Neutrophil (primary cell): Measurements from ENCODE around the gene RGS9BP.

ENCODE experiments used
- H3K27ac ChIP-seq: fragments of 200-600 bp; sonication (generic); 2 replicates; pipeline ENCODE4 v1.5.1; 2016; ENCODE audit warnings: mild to moderate bottlenecking, moderate library complexity
- H3K27me3 ChIP-seq: fragments of 200-600 bp; sonication (generic); 2 replicates; pipeline ENCODE4 v1.6.0; 2016; ENCODE audit warnings: mild to moderate bottlenecking
- H3K36me3 ChIP-seq: fragments of 200-600 bp; sonication (generic); 2 replicates; pipeline ENCODE4 v1.5.1; 2017
- H3K4me1 ChIP-seq, 2 experiments: fragments of 200-600 bp in 1 of 2; sonication (generic) in 1 of 2; 1 replicate in 1 of 2; 2 replicates in 1 of 2; pipeline versions ENCODE4 v1.5.1 to v1.6.1; 2013 to 2016; ENCODE audit warnings: low read depth in 1 of 2, low read length in 1 of 2, mild to moderate bottlenecking in 1 of 2, moderate library complexity in 1 of 2; ENCODE audit not compliant: control insufficient read depth in 1 of 2, insufficient read depth in 1 of 2
- H3K4me3 ChIP-seq, 2 experiments: fragments of 200-600 bp in 1 of 2; sonication (generic) in 1 of 2; 1 replicate in 1 of 2; 2 replicates in 1 of 2; pipeline ENCODE4 v1.5.1; 2013 to 2016; ENCODE audit warnings: low read depth in 1 of 2, low read length in 1 of 2, mild to moderate bottlenecking in 1 of 2, moderate library complexity in 1 of 2
- H3K9me3 ChIP-seq: fragments of 200-600 bp; sonication (generic); 2 replicates; pipeline ENCODE4 v1.5.1; 2016
- TF ChIP-seq, protein P1 (sequence below): fragments of 200-600 bp; sonication (generic); IDR thresholded peaks from 2 replicates; pipeline ENCODE4 v1.5.1; 2016; ENCODE audit warnings: antibody characterized with exemption

Gene RGS9BP

GRCh38 chr19:32686847-32687475, 11.3 kb downstream of the RGS9BP start:
- Histone ChIP-seq H3K9me3 (no peaks in the 10 kb centered on the region), H3K36me3 (peaks cover 11% of the 10 kb centered on the region), H3K27ac (no peak overlapping the region), H3K4me3 (no peak overlapping the region), H3K27me3 (no peaks in the 10 kb centered on the region), H3K4me1 (peaks cover 8 to 20% of the 10 kb centered on the region in 2 experiments)
- TF ChIP-seq, protein P1, sequence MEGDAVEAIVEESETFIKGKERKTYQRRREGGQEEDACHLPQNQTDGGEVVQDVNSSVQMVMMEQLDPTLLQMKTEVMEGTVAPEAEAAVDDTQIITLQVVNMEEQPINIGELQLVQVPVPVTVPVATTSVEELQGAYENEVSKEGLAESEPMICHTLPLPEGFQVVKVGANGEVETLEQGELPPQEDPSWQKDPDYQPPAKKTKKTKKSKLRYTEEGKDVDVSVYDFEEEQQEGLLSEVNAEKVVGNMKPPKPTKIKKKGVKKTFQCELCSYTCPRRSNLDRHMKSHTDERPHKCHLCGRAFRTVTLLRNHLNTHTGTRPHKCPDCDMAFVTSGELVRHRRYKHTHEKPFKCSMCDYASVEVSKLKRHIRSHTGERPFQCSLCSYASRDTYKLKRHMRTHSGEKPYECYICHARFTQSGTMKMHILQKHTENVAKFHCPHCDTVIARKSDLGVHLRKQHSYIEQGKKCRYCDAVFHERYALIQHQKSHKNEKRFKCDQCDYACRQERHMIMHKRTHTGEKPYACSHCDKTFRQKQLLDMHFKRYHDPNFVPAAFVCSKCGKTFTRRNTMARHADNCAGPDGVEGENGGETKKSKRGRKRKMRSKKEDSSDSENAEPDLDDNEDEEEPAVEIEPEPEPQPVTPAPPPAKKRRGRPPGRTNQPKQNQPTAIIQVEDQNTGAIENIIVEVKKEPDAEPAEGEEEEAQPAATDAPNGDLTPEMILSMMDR: no peak

GRCh38 chr19:32687681-32688080, 12.0 kb downstream of the RGS9BP start:
- peaks cover 14 to 27% of the 10 kb centered on the region in 2 experiments for H3K4me1 ChIP-seq
- TF ChIP-seq, protein P1: no peak
- H3K4me3 ChIP-seq: no peak overlapping the region
- no peak overlapping the region for H3K27ac ChIP-seq
- H3K27me3 ChIP-seq: no peaks in the 10 kb centered on the region
- peaks cover 11% of the 10 kb centered on the region for H3K36me3 ChIP-seq
- H3K9me3 ChIP-seq: no peaks in the 10 kb centered on the region

DNA sequence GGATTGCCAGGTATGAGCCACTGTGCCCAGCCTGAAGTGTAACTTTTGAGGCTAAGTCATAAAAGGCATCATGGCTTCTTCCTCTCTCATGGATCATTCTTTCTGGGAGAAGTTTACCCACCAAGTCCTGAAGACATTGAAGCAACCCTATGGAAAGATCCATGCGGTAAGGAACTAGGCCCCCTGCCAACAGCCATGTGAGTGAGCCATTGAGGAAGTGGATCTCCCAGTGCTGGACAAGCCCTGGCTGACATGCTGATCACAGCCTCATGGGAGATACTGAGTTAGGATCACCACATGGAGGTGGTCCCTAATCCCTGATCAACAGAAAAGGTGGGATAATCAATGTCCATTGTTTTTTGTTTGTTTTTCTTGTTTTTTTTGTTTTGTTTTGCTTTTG, 12.7 kb downstream of the RGS9BP start:
- H3K27me3 ChIP-seq: no peaks in the 10 kb centered on the region
- TF ChIP-seq, protein P1: no peak

GRCh38 chr19:32691291-32691951, 15.8 kb downstream of the RGS9BP start, which contains the start of gene NUDT19:
Gene NUDT19, plus strand, starts transcription at chr19:32691821. Its CDS starts 140 bp downstream, at chr19:32691961.
- TF ChIP-seq, protein P1: no peak
- Histone ChIP-seq H3K4me1 (peaks cover 52 to 65% of the 10 kb centered on the region in 2 experiments), H3K27me3 (no peaks in the 10 kb centered on the region), H3K9me3 (no peaks in the 10 kb centered on the region), H3K4me3 (peak within 1 kb of the TSS; percentile 73 to 76), H3K36me3 (peaks cover 6% of the 10 kb centered on the region), H3K27ac (peak within 1 kb of the TSS; percentile 88)

More for the DNA sequence above, 12.7 kb downstream of the RGS9BP start:
- no peaks in the 10 kb centered on the region for H3K9me3 ChIP-seq
- peaks cover 11% of the 10 kb centered on the region for H3K36me3 ChIP-seq
- no peak overlapping the region for H3K4me3 ChIP-seq
- peaks cover 21 to 34% of the 10 kb centered on the region in 2 experiments for H3K4me1 ChIP-seq
- H3K27ac ChIP-seq: no peak overlapping the region

DNA sequence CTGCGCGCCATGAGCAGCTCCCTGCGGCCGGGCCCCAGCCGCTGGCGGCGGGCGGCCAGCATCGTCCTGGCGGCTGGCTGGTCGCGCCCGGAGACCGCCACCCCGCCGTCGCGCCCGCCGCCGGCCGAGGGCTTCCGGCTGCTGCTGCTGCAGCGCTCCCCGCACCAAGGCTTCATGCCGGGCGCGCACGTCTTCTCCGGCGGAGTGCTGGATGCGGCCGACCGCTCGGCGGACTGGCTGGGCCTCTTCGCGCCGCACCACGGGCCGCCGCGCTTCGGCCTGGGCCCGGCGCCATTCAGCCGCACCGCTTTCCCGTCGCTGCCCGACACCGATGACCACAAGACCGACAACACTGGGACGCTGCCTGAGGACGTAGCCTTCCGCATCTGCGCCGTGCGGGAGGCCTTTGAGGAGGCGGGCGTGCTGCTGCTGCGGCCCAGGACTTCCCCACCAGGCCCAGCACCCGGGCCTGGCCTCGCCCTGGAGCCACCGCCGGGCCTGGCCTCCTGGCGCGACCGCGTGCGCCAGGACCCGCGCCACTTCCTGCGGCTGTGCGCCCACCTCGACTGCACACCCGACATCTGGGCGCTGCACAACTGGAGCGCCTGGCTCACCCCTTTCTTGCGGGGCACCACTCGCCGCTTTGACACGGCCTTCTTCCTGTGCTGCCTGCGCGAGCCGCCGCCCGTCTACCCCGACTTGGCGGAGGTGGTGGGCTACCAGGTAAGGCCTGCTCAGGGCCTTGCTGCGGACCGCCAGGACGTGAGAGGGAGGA, 16.5 kb downstream of the RGS9BP start:
- peak overlapping the region; percentile 88 for H3K27ac ChIP-seq
- no peaks in the 10 kb centered on the region for H3K9me3 ChIP-seq
- H3K27me3 ChIP-seq: no peaks in the 10 kb centered on the region
- H3K4me3 ChIP-seq: peak overlapping the region; percentile 73 to 76
- TF ChIP-seq, protein P1: no peak
- no peaks in the 10 kb centered on the region for H3K36me3 ChIP-seq
- H3K4me1 ChIP-seq: peaks cover 59 to 72% of the 10 kb centered on the region in 2 experiments
